B cell (primary cell): ENCODE results near the gene TIAM2. TPM values are rescaled to one million over a fixed set of nuclear protein-coding genes. Genes with fewer than 3 reads are reported as not detected.

Source experiments
- ATAC-seq: fragments of 200-7000 bp; cut with Tn5 transposase; one replicate; pipeline ENCODE4 v1.10.0; 2021; ENCODE audit warnings: low read depth, mild to moderate bottlenecking, moderate number of reproducible peaks, moderate library complexity
- CTCF ChIA-PET: fragments of 350-600 bp; sonication (Branson Sonifier 250); formaldehyde crosslinking; loops from one replicate; lab custom pipeline; 2021; ENCODE audit warnings: antibody characterized with exemption, inconsistent platforms; lab: Charles Lee
- POLR2A ChIA-PET: fragments of 350-600 bp; sonication (Branson Sonifier 250); formaldehyde crosslinking; loops from one replicate; lab custom pipeline; 2021; ENCODE audit warnings: antibody characterized with exemption; lab: Charles Lee
- DNase-seq: peaks from one replicate; pipeline ENCODE4 v3.0.0; 2013
- H2AFZ ChIP-seq: 2 replicates; pipeline ENCODE4 v1.6.1; 2012; ENCODE audit warnings: mild to moderate bottlenecking, low read depth, low read length; ENCODE audit not compliant: insufficient read depth, poor library complexity, severe bottlenecking
- H3K27ac ChIP-seq, 2 donors: 1 replicate in 1 of 2; 2 replicates in 1 of 2; pipeline ENCODE4 v1.5.1; 2012 to 2013; ENCODE audit warnings: low read length in 2 of 2, mild to moderate bottlenecking in 2 of 2, moderate library complexity in 1 of 2
- H3K27me3 ChIP-seq, 4 experiments: fragments of 200-600 bp in 1 of 4; sonication (generic) in 1 of 4; replicated peaks in 1 of 4; 1 replicate in 2 of 4; 2 replicates in 2 of 4; pipeline versions ENCODE4 v1.6.1 to v1.7.0; 2013 to 2016; ENCODE audit warnings: low read length in 3 of 4, mild to moderate bottlenecking in 2 of 4, mixed read lengths in 1 of 4, moderate library complexity in 1 of 4; ENCODE audit not compliant: insufficient read depth in 4 of 4, control insufficient read depth in 3 of 4; ENCODE audit errors: control extremely low read depth in 1 of 4
- H3K36me3 ChIP-seq, 2 experiments: replicated peaks in 1 of 2; 1 replicate in 1 of 2; 2 replicates in 1 of 2; pipeline versions ENCODE4 v1.6.1 to v1.7.1; 2013; ENCODE audit warnings: low read length in 1 of 2; ENCODE audit not compliant: insufficient read depth in 2 of 2, control insufficient read depth in 1 of 2; ENCODE audit errors: control extremely low read depth in 1 of 2, extremely low read depth in 1 of 2
- H3K4me1 ChIP-seq, 2 donors: fragments of 200-600 bp in 1 of 2; sonication (generic) in 1 of 2; 1 replicate in 1 of 2; 2 replicates in 1 of 2; pipeline versions ENCODE4 v1.5.1 to v1.6.1; 2013 to 2017; ENCODE audit warnings: low read length in 2 of 2; ENCODE audit not compliant: control insufficient read depth in 2 of 2, insufficient read depth in 2 of 2
- H3K4me2 ChIP-seq: replicated peaks from 2 replicates; pipeline ENCODE3; 2012; ENCODE audit warnings: mild to moderate bottlenecking, low read depth, low read length; ENCODE audit not compliant: poor library complexity, severe bottlenecking
- H3K4me3 ChIP-seq, 5 experiments: fragments of 200-600 bp in 1 of 5; sonication (generic) in 1 of 5; 1 replicate in 3 of 5; 2 replicates in 2 of 5; pipeline versions ENCODE4 v1.5.1 to v1.7.0; 2011 to 2016; ENCODE audit warnings: low read length in 4 of 5, mild to moderate bottlenecking in 4 of 5, low read depth in 2 of 5, control low read depth in 1 of 5, moderate library complexity in 1 of 5; ENCODE audit not compliant: insufficient read depth in 1 of 5; ENCODE audit errors: control extremely low read depth in 1 of 5, extremely low read depth in 1 of 5
- H3K79me2 ChIP-seq: fragments of 200-600 bp; sonication (generic); one replicate; pipeline ENCODE4 v1.6.0; 2016; ENCODE audit warnings: low read length; ENCODE audit not compliant: control insufficient read depth, insufficient read depth
- H3K9ac ChIP-seq: fragments of 200-600 bp; sonication (generic); 2 replicates; pipeline ENCODE4 v1.6.1; 2017; ENCODE audit warnings: mild to moderate bottlenecking, low read length, moderate library complexity
- H3K9me3 ChIP-seq, 3 donors: one replicate each; pipeline versions ENCODE4 v1.6.1 to v1.7.1; 2013; ENCODE audit warnings: low read length in 2 of 3; ENCODE audit not compliant: control insufficient read depth in 2 of 3, insufficient read depth in 1 of 3; ENCODE audit errors: control extremely low read depth in 1 of 3
- H4K20me1 ChIP-seq: 2 replicates; pipeline ENCODE4 v1.6.0; 2012; ENCODE audit warnings: mild to moderate bottlenecking, low read length; ENCODE audit not compliant: insufficient read depth, control insufficient read depth, poor library complexity, severe bottlenecking
- H3K27ac Mint-ChIP-seq: one replicate; pipeline ENCODE4 v1.8.0; 2021; ENCODE audit warnings: mixed read lengths
- H3K27me3 Mint-ChIP-seq: one replicate; pipeline ENCODE4 v1.8.0; 2021; ENCODE audit warnings: mixed read lengths
- H3K4me1 Mint-ChIP-seq: one replicate; pipeline ENCODE4 v1.8.0; 2021; ENCODE audit warnings: mixed read lengths
- H3K4me3 Mint-ChIP-seq: one replicate; pipeline ENCODE4 v1.8.0; 2021; ENCODE audit warnings: mixed read lengths
- H3K9me3 Mint-ChIP-seq: one replicate; pipeline ENCODE4 v1.8.0; 2022; ENCODE audit warnings: mixed read lengths; ENCODE audit not compliant: insufficient read depth
- EZH2 ChIP-seq: IDR thresholded peaks from 2 replicates; pipeline ENCODE4 v1.6.1; 2012; ENCODE audit warnings: borderline replicate concordance, low read depth, mild to moderate bottlenecking, moderate library complexity, low read length; ENCODE audit not compliant: insufficient read depth, poor library complexity, severe bottlenecking
- WGBS: methylation state at CpG from one replicate; pipeline ENCODE4 v1.1.5; 2013; ENCODE audit warnings: missing lambda C conversion rate; ENCODE audit not compliant: insufficient coverage; 5-methylcytosine and 5-hydroxymethylcytosine counted together
- intact Hi-C: fragments of 100-400 bp; cut with micrococcal nuclease; formaldehyde crosslinking; loops from one replicate; pipeline ENCODE4 v1.10.0; 2022
- polyA plus RNA-seq: library from polyadenylated mRNA; depleted of rRNA; stranded (reverse); fragments of >200 nt; gene quantifications from 2 replicates; pipeline ENCODE4 v1.2.3, GENCODE V29; 2012
- total RNA-seq, 2 donors: library from RNA; stranded (reverse); fragments of 120-200 nt in 1 of 2; gene quantifications; 1 replicate in 1 of 2; 2 replicates in 1 of 2; pipeline versions ENCODE4 v1.2.3 to v1.2.4, GENCODE V29; 2013 to 2022
- TF ChIP-seq, protein P1 (sequence below): fragments of 200-600 bp; IDR thresholded peaks from one replicate; pipeline ENCODE4 v1.8.0; 2022; ENCODE audit warnings: antibody characterized with exemption, mild to moderate bottlenecking

Gene TIAM2
- total and polyA plus RNA-seq, 2 donors (not counting 1 experiment from before 2014, with no cell fraction given), result 13.1 to 18.8 TPM

DNA sequence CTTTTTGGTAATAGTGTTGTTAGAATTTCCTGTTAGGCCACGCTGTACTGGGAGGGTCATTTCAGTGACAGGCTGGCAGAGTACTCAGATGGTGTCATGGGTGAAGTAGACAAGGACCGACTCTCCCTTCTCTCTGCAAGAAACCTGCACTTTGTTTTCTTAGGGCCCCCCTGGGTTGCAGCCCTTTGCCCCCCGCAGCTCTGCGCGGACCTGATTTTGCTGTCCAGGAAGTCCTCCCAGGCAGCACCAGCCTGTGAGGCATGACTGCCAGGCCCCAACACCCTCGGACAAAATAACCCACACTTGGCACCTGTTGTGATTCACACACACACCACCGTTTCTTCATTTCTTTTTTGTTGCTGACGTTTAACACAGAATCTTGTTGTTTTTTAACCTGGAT is 246.9 kb downstream of the TIAM2 start:
- Histone ChIP-seq H4K20me1 (no peaks in the 10 kb centered on the region), H3K9ac (no peak overlapping the region), H3K27me3 (no peaks in the 10 kb centered on the region), H3K79me2 (no peaks in the 10 kb centered on the region), H3K27ac (no peak overlapping the region), H3K4me1 (no peaks in the 10 kb centered on the region), H3K36me3 (no peaks in the 10 kb centered on the region), H3K9me3 (peaks cover 0 to 10% (median 0%) of the 10 kb centered on the region in 3 donors), H3K4me2 (no peak overlapping the region), H2AFZ (no peak overlapping the region), H3K4me3 (no peak overlapping the region)
- H3K27me3 Mint-ChIP-seq, result no peaks in the 10 kb centered on the region
- TF ChIP-seq EZH2, result no peak
- TF ChIP-seq, protein P1, sequence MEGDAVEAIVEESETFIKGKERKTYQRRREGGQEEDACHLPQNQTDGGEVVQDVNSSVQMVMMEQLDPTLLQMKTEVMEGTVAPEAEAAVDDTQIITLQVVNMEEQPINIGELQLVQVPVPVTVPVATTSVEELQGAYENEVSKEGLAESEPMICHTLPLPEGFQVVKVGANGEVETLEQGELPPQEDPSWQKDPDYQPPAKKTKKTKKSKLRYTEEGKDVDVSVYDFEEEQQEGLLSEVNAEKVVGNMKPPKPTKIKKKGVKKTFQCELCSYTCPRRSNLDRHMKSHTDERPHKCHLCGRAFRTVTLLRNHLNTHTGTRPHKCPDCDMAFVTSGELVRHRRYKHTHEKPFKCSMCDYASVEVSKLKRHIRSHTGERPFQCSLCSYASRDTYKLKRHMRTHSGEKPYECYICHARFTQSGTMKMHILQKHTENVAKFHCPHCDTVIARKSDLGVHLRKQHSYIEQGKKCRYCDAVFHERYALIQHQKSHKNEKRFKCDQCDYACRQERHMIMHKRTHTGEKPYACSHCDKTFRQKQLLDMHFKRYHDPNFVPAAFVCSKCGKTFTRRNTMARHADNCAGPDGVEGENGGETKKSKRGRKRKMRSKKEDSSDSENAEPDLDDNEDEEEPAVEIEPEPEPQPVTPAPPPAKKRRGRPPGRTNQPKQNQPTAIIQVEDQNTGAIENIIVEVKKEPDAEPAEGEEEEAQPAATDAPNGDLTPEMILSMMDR, result no peak
- intact Hi-C loops, result no loop called here
- peaks cover 2% of the 10 kb centered on the region for H3K9me3 Mint-ChIP-seq
- ChIA-PET CTCF (interaction anchor here (4.4 kb wide), 1 partner anchor 64 kb away, joined by 22 read pairs; no protein-coding TSS in a partner anchor), POLR2A (no interaction called here)
- DNase-seq, result no peak
- no peak overlapping the region for H3K4me3 Mint-ChIP-seq
- no peak for ATAC-seq
- 96% methylated on average over 7 of the region's 8 CpGs for WGBS
- H3K27ac Mint-ChIP-seq, result no peak overlapping the region
- H3K4me1 Mint-ChIP-seq, result no peaks in the 10 kb centered on the region

DNA sequence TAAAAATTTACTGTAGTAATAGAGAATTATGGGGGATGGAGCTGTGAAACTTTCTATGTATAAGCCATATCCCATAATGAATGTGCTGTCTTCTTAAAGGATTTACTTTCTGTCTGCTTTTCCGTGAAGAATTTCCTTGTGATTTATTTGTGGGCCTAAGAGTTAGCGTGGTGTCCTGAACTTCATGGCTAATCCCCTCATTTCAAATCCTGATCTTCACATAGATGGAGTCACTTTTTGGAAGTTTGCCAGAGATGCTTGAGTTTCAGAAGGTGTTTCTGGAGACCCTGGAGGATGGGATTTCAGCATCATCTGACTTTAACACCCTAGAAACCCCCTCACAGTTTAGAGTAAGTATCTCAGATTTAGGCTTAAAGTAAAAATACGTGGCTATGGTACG is 249.3 kb downstream of the TIAM2 start:
- no peaks in the 10 kb centered on the region for H3K79me2 ChIP-seq
- intact Hi-C loops, result no loop called here
- peaks cover 0 to 3% (median 0%) of the 10 kb centered on the region in 3 donors for H3K9me3 ChIP-seq
- H4K20me1 ChIP-seq, result no peaks in the 10 kb centered on the region
- Mint-ChIP-seq H3K4me1 (peaks cover 2% of the 10 kb centered on the region), H3K27me3 (no peaks in the 10 kb centered on the region), H3K4me3 (no peak overlapping the region), H3K27ac (no peak overlapping the region), H3K9me3 (no peaks in the 10 kb centered on the region)
- H3K4me1 ChIP-seq, result no peaks in the 10 kb centered on the region
- ChIA-PET CTCF (interaction anchor here (4.4 kb wide), 1 partner anchor 67 kb away, joined by 22 read pairs; no protein-coding TSS in a partner anchor), POLR2A (no interaction called here)
- no peak overlapping the region for H3K27ac ChIP-seq
- TF ChIP-seq, protein P1, result no peak
- TF ChIP-seq EZH2, result no peak
- peaks cover 0 to 3% of the 10 kb centered on the region in 2 experiments for H3K36me3 ChIP-seq
- H3K9ac ChIP-seq, result no peak overlapping the region
- no peak overlapping the region for H3K4me2 ChIP-seq
- H3K4me3 ChIP-seq, result no peak overlapping the region
- WGBS, result no CpG with 5 or more reads among the region's 4 CpGs
- no peaks in the 10 kb centered on the region for H3K27me3 ChIP-seq
- no peak for ATAC-seq
- DNase-seq, result no peak
- no peak overlapping the region for H2AFZ ChIP-seq
